DOHH2 (cell line): ENCODE results near the gene ADK.

Source experiments
- CTCF ChIP-seq: fragments of 200-600 bp; sonication (generic); IDR thresholded peaks from one replicate; pipeline ENCODE4 v1.5.1; 2014; ENCODE audit warnings: antibody characterized with exemption, mild to moderate bottlenecking, low read depth, low read length; ENCODE audit not compliant: poor library complexity, severe bottlenecking
- EZH2phosphoT487 ChIP-seq: fragments of 200-600 bp; sonication (generic); IDR thresholded peaks from 2 replicates; pipeline ENCODE4 v1.6.1; 2017; ENCODE audit warnings: borderline replicate concordance, mild to moderate bottlenecking, antibody characterized with exemption, low read length, moderate library complexity, mixed read lengths

- TF ChIP-seq EZH2phosphoT487 (no peak), CTCF (no peak)
These were observed 438.2 kb downstream of the ADK start for GRCh38 chr10:74589226-74589673.
